Spleen (tissue), 11 donors: ENCODE data around the gene RAPGEF3. TPM values are rescaled to one million over a fixed set of nuclear protein-coding genes. Genes with fewer than 3 reads are reported as not detected.

Experiments used
- DNase-seq: peaks from one replicate; pipeline ENCODE4 v3.0.0-alpha.2; 2020
- H3K27ac ChIP-seq, 8 donors: fragments of 200-600 bp; sonication (generic) in 7 of 8; 1 replicate in 4 of 8; 2 replicates in 4 of 8; pipeline versions ENCODE4 v1.5.0 to v1.8.0; 2016 to 2021; ENCODE audit warnings: inconsistent platforms in 4 of 8, mild to moderate bottlenecking in 4 of 8, moderate library complexity in 1 of 8
- H3K27me3 ChIP-seq, 7 donors: fragments of 200-600 bp; sonication (generic) in 6 of 7; replicated peaks in 1 of 7; 1 replicate in 4 of 7; 2 replicates in 3 of 7; pipeline versions ENCODE4 v1.5.0 to v1.8.0; 2016 to 2021; ENCODE audit warnings: inconsistent platforms in 3 of 7, mild to moderate bottlenecking in 1 of 7
- H3K36me3 ChIP-seq, 6 donors: fragments of 200-600 bp; sonication (generic) in 5 of 6; 1 replicate in 4 of 6; 2 replicates in 2 of 6; pipeline versions ENCODE4 v1.5.0 to v1.8.0; 2016 to 2021; ENCODE audit warnings: inconsistent platforms in 2 of 6
- H3K4me1 ChIP-seq, 6 donors: fragments of 200-600 bp; sonication (generic) in 5 of 6; 1 replicate in 3 of 6; 2 replicates in 3 of 6; pipeline versions ENCODE4 v1.5.0 to v1.8.0; 2016 to 2021; ENCODE audit warnings: inconsistent platforms in 3 of 6
- H3K4me3 ChIP-seq, 8 donors: fragments of 200-600 bp; sonication (generic) in 7 of 8; 1 replicate in 4 of 8; 2 replicates in 4 of 8; pipeline versions ENCODE4 v1.5.0 to v1.8.0; 2016 to 2021; ENCODE audit warnings: inconsistent platforms in 4 of 8, mild to moderate bottlenecking in 4 of 8, moderate library complexity in 2 of 8
- H3K9me3 ChIP-seq, 8 donors: fragments of 200-600 bp; sonication (generic) in 7 of 8; 1 replicate in 4 of 8; 2 replicates in 4 of 8; pipeline versions ENCODE4 v1.5.0 to v1.8.0; 2016 to 2021; ENCODE audit warnings: inconsistent platforms in 4 of 8
- POLR2A ChIP-seq, 3 donors: fragments of 450-650 bp; IDR thresholded peaks; one replicate each; pipeline ENCODE4 v1.5.1; 2017; ENCODE audit warnings: antibody characterized with exemption in 3 of 3, mild to moderate bottlenecking in 1 of 3
- POLR2AphosphoS5 ChIP-seq, 3 donors: sonication (generic); formaldehyde crosslinking; IDR thresholded peaks; one replicate each; pipeline ENCODE4 v1.5.1; 2017; ENCODE audit warnings: antibody characterized with exemption in 3 of 3
- WGBS, 5 donors: extraction: QIAGEN DNeasy Blood & Tissue Kit in 3 of 5; methylation state at CpG; one replicate each; pipeline versions ENCODE4 v1.1.5 to v1.1.7; 2013 to 2018; 5-methylcytosine and 5-hydroxymethylcytosine counted together
- intact Hi-C: fragments of 100-400 bp; cut with DNase I; formaldehyde crosslinking; loops from one replicate; pipeline ENCODE4 v1.15.0; 2023; ENCODE audit warnings: low total_unique reads
- polyA plus RNA-seq, 3 donors: library from polyadenylated mRNA; stranded (reverse); fragments of 200-250 nt; gene quantifications; one replicate each; pipeline ENCODE4 v1.2.1, GENCODE V29; 2013
- total RNA-seq, 7 donors: library from RNA; depleted of rRNA in 3 of 7; stranded (reverse); fragments of >200 nt in 3 of 7; fragmentation: NEBNext Ultra II Directional in 4 of 7; extraction: Animal tissue kit (Norgen Biotek cat#: 25700) in 4 of 7; gene quantifications; one replicate each; pipeline versions ENCODE4 v1.1.0 to v1.2.1, GENCODE V29; 2016 to 2021
- TF ChIP-seq, protein P1 (sequence below), 11 experiments: fragments of 200-600 bp in 7 of 11; fragments of 450-650 bp in 4 of 11; sonication (generic) in 4 of 11; IDR thresholded peaks in 8 of 11; conservative IDR thresholded peaks in 3 of 11; 1 replicate in 7 of 11; 2 replicates in 4 of 11; pipeline versions ENCODE4 v1.4.0 to v1.8.0; 2016 to 2021; ENCODE audit warnings: antibody characterized with exemption in 11 of 11, inconsistent platforms in 4 of 11, mild to moderate bottlenecking in 1 of 11
- donor health status: healthy with polysubstance abuse.
- donor health status: DM: no; HTN: no; CAD: no; lungs with moderate emphysema.
- donor health status: DM: no; HTN: no; CAD: no.
- donor health status: Bipolar disorder and iron deficiency.
- donor health status: healthy.
- donor health status: DM: no; HTN: no; CAD: no.
- donor health status: DM: yes; HTN: yes; CAD: no.

RAPGEF3 gene
- total and polyA plus RNA-seq, 10 donors = 21.4 to 116 (median 58.7) TPM

DNA sequence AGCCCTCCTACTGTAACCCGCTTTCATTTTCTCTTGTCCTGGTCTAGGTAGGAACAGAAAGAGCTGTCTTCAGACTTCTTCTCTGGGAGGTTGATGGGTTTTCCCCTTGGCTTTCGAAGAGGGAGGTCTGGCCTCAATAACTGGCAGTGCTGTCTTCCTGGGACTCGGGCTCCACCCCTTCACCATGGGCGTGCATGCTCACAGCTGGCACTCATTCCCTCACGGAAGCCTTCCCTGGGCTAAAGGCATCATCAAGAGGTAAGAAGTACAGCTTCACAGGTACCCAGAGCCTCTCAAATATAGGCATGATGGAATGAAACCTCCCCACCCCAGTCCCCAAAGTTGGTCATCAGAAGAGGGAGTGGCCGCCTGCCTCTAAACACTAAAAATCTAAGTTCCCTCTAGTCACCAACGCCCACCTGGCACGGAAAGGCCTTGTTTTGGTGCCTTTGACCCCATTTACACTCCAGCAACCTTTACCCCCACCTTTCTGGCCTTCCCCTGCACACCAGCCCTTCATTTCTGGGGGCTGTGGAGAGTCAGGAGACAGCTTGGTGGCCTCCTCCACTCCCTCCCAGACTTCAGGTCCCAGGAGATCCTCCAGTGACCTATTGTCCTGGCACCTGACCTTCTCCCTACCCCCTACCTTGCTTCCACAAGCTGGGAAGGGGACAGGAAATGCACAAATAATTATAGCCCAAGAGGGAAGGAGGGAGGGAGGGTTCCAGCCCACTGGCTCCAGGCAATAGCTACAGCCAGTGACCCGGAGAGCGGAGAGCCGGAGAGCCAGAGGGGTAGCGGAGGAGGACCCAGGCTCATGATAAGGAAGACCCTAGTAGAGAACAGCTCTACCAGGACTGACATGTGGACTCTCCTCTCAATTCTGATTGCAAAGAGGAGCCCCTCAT, 2.8 kb downstream of the RAPGEF3 start:
- Histone ChIP-seq H3K27me3 (no peaks in the 10 kb centered on the region), H3K4me3 (peak overlapping the region in 7 of 8 donors; percentile 16 to 72 (median 56)), H3K36me3 (peaks cover 0 to 10% (median 0%) of the 10 kb centered on the region in 6 donors), H3K9me3 (no peaks in the 10 kb centered on the region), H3K27ac (peak overlapping the region; percentile 13 to 89 (median 75)), H3K4me1 (peaks cover 32 to 96% (median 82%) of the 10 kb centered on the region in 6 donors)
- WGBS, 5 donors = 47 to 67% (median 57%) methylated on average over 11 to 12 of the region's 12 CpGs
- intact Hi-C loops = no loop called here
- peak; percentile 67 for DNase-seq
- TF ChIP-seq, protein P1, sequence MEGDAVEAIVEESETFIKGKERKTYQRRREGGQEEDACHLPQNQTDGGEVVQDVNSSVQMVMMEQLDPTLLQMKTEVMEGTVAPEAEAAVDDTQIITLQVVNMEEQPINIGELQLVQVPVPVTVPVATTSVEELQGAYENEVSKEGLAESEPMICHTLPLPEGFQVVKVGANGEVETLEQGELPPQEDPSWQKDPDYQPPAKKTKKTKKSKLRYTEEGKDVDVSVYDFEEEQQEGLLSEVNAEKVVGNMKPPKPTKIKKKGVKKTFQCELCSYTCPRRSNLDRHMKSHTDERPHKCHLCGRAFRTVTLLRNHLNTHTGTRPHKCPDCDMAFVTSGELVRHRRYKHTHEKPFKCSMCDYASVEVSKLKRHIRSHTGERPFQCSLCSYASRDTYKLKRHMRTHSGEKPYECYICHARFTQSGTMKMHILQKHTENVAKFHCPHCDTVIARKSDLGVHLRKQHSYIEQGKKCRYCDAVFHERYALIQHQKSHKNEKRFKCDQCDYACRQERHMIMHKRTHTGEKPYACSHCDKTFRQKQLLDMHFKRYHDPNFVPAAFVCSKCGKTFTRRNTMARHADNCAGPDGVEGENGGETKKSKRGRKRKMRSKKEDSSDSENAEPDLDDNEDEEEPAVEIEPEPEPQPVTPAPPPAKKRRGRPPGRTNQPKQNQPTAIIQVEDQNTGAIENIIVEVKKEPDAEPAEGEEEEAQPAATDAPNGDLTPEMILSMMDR (IDR thresholded peaks at IDR 0.05 in 8 of 11, conservative IDR thresholded peaks at IDR 0.05 in 3 of 11) = no peak
- no peak for TF ChIP-seq POLR2AphosphoS5 (IDR thresholded peaks at IDR 0.05)
- TF ChIP-seq POLR2A (IDR thresholded peaks at IDR 0.05) = no peak

DNA sequence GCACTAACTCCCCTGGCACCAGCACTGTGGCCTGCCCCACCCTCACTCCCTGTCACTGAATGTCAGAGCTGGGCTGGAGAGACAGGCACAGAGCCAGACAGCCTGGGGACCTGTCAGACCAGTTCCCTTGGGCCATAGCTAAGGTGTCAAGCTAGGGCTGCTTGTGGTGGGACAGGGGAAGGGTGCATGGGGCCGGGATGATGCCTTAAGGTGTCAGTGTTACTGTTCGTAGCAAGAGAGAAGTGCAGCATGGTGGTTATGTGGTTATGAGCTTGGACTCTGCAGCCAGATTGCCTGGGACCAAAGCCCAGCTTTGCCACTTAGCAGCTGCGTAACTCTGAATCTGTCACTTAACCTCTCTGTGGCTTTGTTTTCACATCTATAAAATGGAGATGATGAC, 3.8 kb downstream of the RAPGEF3 start:
- Histone ChIP-seq H3K9me3 (no peaks in the 10 kb centered on the region), H3K27me3 (no peaks in the 10 kb centered on the region), H3K27ac (peak overlapping the region in 7 of 8 donors; percentile 13 to 89 (median 78)), H3K4me1 (peaks cover 32 to 100% (median 86%) of the 10 kb centered on the region in 6 donors), H3K4me3 (peak overlapping the region in 2 of 8 donors; percentile 55 to 72), H3K36me3 (peaks cover 0 to 19% (median 0%) of the 10 kb centered on the region in 6 donors)
- intact Hi-C loops = no loop called here
- 40 to 66% (median 62%) methylated on average over 3 of the region's 3 CpGs for WGBS, 5 donors
- DNase-seq = peak; percentile 66
- TF ChIP-seq POLR2A (IDR thresholded peaks at IDR 0.05) (no peak), POLR2AphosphoS5 (IDR thresholded peaks at IDR 0.05) (peak in 1 of 3 donors; percentile 22)

DNA sequence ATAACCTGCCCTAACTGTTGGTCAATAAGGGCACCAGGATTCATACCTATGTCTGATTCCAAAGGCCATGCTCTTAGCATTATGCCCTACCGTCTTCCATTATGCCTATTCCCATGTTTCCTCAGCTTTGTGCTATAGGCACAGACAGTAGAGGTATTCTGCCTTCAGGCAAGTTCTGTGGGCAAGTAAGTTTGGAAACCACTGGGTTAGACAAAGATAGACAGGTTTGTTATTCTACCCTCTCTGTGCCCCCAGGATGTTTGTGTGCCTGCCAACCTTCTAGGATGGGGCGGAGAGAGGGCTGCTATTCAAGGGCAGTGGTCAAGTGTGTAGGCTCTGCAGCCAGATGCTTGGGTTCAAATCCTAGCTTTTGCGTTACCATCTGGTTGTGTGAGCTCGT, 4.6 kb downstream of the RAPGEF3 start:
- H3K27me3 ChIP-seq = no peaks in the 10 kb centered on the region
- H3K4me1 ChIP-seq = peaks cover 29 to 100% (median 79%) of the 10 kb centered on the region in 6 donors
- 72 to 92% (median 82%) methylated on average over 4 of the region's 4 CpGs for WGBS, 5 donors
- H3K36me3 ChIP-seq = peaks cover 0 to 26% (median 0%) of the 10 kb centered on the region in 6 donors
- no peaks in the 10 kb centered on the region for H3K9me3 ChIP-seq
- peak overlapping the region in 7 of 8 donors; percentile 60 to 89 (median 78) for H3K27ac ChIP-seq
- H3K4me3 ChIP-seq = no peak overlapping the region
- intact Hi-C loops = no loop called here
- DNase-seq = no peak
- TF ChIP-seq, protein P1 (IDR thresholded peaks at IDR 0.05 in 8 of 11, conservative IDR thresholded peaks at IDR 0.05 in 3 of 11) = no peak
- TF ChIP-seq POLR2A (IDR thresholded peaks at IDR 0.05) = no peak

DNA sequence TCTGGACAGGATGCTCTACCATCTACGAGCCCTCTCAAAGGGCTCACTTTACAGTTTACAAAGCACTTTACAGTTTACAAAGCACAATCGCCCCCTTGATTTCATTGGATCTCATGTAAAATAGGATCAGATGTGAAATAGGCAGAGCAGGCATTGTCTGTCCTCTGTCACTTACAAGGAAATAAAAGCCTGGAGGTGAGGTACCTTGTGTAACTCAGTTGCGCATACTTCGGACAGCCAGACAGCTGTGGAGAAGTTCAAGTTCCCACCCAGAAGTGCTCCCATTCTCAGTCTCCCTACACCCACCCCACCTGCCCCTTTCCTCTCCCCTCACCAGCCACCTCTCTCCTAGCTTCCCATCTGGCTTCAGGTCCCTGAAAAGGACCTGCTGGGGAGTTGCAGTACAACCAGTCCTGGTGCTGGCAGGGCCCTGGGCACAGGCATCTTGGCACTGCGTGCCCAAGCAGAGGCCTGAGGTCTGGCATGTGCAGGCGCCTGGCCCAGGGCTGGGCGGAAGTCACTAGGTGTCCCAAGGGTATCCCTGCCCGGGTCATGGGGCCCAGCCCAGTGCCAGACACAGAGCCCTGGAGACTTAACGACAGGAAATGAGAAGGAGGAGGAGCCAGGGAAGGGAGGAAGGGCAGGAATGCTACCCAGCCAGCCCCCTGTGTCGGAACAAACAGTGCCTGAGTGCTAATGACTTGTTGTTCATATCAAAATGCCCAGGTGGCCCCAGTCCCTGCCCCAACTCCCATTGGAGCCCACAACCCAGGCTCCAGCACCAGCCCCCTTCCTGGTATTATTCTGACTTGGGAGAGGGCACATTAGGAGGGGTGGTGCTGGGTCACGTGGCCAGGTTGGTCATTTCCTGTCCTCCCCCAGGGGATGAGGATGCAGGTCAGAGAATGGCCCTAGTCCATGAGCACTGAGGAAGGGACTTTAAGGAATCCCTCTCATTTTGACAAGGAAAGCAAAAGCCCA, 5.4 kb downstream of the RAPGEF3 start:
- WGBS, 5 donors = 43 to 62% (median 48%) methylated on average over 10 to 11 of the region's 11 CpGs
- H3K27ac ChIP-seq = peak overlapping the region; percentile 19 to 89 (median 75)
- no peak overlapping the region for H3K4me3 ChIP-seq
- peaks cover 24 to 95% (median 73%) of the 10 kb centered on the region in 6 donors for H3K4me1 ChIP-seq
- H3K36me3 ChIP-seq = peaks cover 0 to 34% (median under 1%) of the 10 kb centered on the region in 6 donors
- intact Hi-C loops = no loop called here
- TF ChIP-seq, protein P1 (IDR thresholded peaks at IDR 0.05 in 8 of 11, conservative IDR thresholded peaks at IDR 0.05 in 3 of 11) = no peak
- peak; percentile 75 to 84 (median 83) for TF ChIP-seq POLR2AphosphoS5 (IDR thresholded peaks at IDR 0.05)
- no peak for TF ChIP-seq POLR2A (IDR thresholded peaks at IDR 0.05)
- DNase-seq = peak; percentile 88
- no peaks in the 10 kb centered on the region for H3K9me3 ChIP-seq
- no peaks in the 10 kb centered on the region for H3K27me3 ChIP-seq
